H9 (cell line): Measurements from ENCODE around the gene ST3GAL5. TPM values are rescaled to one million over a fixed set of nuclear protein-coding genes. Genes with fewer than 3 reads are reported as not detected.

Experiments
- DNase-seq: peaks from one replicate; pipeline ENCODE4 v3.0.0-alpha.2; 2017
- H2AFZ ChIP-seq: one replicate; pipeline ENCODE4 v1.6.1; 2013; ENCODE audit warnings: mild to moderate bottlenecking, low read length, control low read depth, moderate library complexity
- H2AK5ac ChIP-seq: 2 replicates; pipeline ENCODE4 v1.6.1; 2013; ENCODE audit warnings: low read length, control low read depth, mixed read lengths; ENCODE audit not compliant: insufficient read length
- H2BK120ac ChIP-seq: one replicate; pipeline ENCODE4 v1.6.1; 2013; ENCODE audit warnings: low read depth, mild to moderate bottlenecking, low read length, control low read depth, inconsistent platforms; ENCODE audit not compliant: poor library complexity, severe bottlenecking
- H2BK12ac ChIP-seq: 2 replicates; pipeline ENCODE4 v1.6.1; 2013; ENCODE audit warnings: low read length, control low read depth, mixed read lengths, low read depth; ENCODE audit not compliant: insufficient read length
- H2BK15ac ChIP-seq: 2 replicates; pipeline ENCODE4 v1.6.1; 2013; ENCODE audit warnings: low read depth, low read length, control low read depth
- H2BK20ac ChIP-seq: one replicate; pipeline ENCODE4 v1.6.1; 2013; ENCODE audit warnings: low read depth, mild to moderate bottlenecking, low read length, control low read depth, inconsistent platforms; ENCODE audit not compliant: poor library complexity, severe bottlenecking
- H2BK5ac ChIP-seq: 2 replicates; pipeline ENCODE4 v1.6.1; 2013; ENCODE audit warnings: low read length, control low read depth, mixed read lengths; ENCODE audit not compliant: insufficient read length
- H3K14ac ChIP-seq: 2 replicates; pipeline ENCODE4 v1.6.1; 2013; ENCODE audit warnings: low read length, control low read depth; ENCODE audit not compliant: insufficient read depth
- H3K18ac ChIP-seq: 2 replicates; pipeline ENCODE4 v1.6.1; 2013; ENCODE audit warnings: low read depth, mild to moderate bottlenecking, mixed read lengths, low read length, control low read depth; ENCODE audit not compliant: insufficient read length
- H3K23ac ChIP-seq: 2 replicates; pipeline ENCODE4 v1.6.1; 2013; ENCODE audit warnings: low read length, control low read depth, mixed read lengths, low read depth; ENCODE audit not compliant: insufficient read length
- H3K23me2 ChIP-seq: 2 replicates; pipeline ENCODE4 v1.6.1; 2013; ENCODE audit warnings: low read depth, mild to moderate bottlenecking, mixed read lengths, low read length, control low read depth; ENCODE audit not compliant: insufficient read length, poor library complexity, severe bottlenecking
- H3K27ac ChIP-seq: 2 replicates; pipeline ENCODE4 v1.5.1; 2013; ENCODE audit warnings: low read length, control low read depth, mixed read lengths, low read depth; ENCODE audit not compliant: insufficient read length
- H3K27me3 ChIP-seq: 2 replicates; pipeline ENCODE4 v1.6.1; 2013; ENCODE audit warnings: low read length, control low read depth, inconsistent platforms; ENCODE audit not compliant: insufficient read depth
- H3K4ac ChIP-seq: 2 replicates; pipeline ENCODE4 v1.6.1; 2013; ENCODE audit warnings: low read depth, mild to moderate bottlenecking, control low read depth, inconsistent platforms, low read length, moderate library complexity
- H3K4me1 ChIP-seq: 2 replicates; pipeline ENCODE4 v1.6.1; 2013; ENCODE audit warnings: low read length, control low read depth, inconsistent platforms; ENCODE audit not compliant: insufficient read depth
- H3K4me2 ChIP-seq: 2 replicates; pipeline ENCODE4 v1.6.1; 2013; ENCODE audit warnings: low read length, control low read depth, mixed read lengths; ENCODE audit not compliant: insufficient read length, insufficient read depth
- H3K56ac ChIP-seq: 2 replicates; pipeline ENCODE4 v1.6.1; 2013; ENCODE audit warnings: low read depth, mild to moderate bottlenecking, mixed read lengths, low read length, control low read depth; ENCODE audit not compliant: insufficient read length
- H3K79me1 ChIP-seq: 2 replicates; pipeline ENCODE4 v1.6.1; 2013; ENCODE audit warnings: low read depth, mild to moderate bottlenecking, moderate library complexity, low read length, control low read depth, inconsistent platforms; ENCODE audit not compliant: insufficient read depth, poor library complexity, severe bottlenecking
- H3K79me2 ChIP-seq: 2 replicates; pipeline ENCODE4 v1.6.1; 2013; ENCODE audit warnings: low read length, control low read depth, inconsistent platforms; ENCODE audit not compliant: insufficient read depth
- H3K9ac ChIP-seq: 2 replicates; pipeline ENCODE4 v1.6.1; 2013; ENCODE audit warnings: low read length, control low read depth, mixed read lengths; ENCODE audit not compliant: insufficient read length; ENCODE audit errors: extremely low read depth
- H3K9me3 ChIP-seq: one replicate; pipeline ENCODE4 v1.6.1; 2013; ENCODE audit warnings: low read depth, low read length, inconsistent platforms; ENCODE audit not compliant: control insufficient read depth
- H3T11ph ChIP-seq: one replicate; pipeline ENCODE4 v1.6.1; 2013; ENCODE audit warnings: mild to moderate bottlenecking, low read length, control low read depth, inconsistent platforms
- H4K20me1 ChIP-seq: one replicate; pipeline ENCODE4 v1.6.1; 2013; ENCODE audit not compliant: control insufficient read depth, insufficient read length, insufficient read depth
- H4K5ac ChIP-seq: 2 replicates; pipeline ENCODE4 v1.6.1; 2013; ENCODE audit warnings: low read depth, mild to moderate bottlenecking, mixed read lengths, low read length, control low read depth; ENCODE audit not compliant: insufficient read length
- H4K8ac ChIP-seq: replicated peaks from 2 replicates; pipeline ENCODE4 v1.6.1; 2013; ENCODE audit warnings: low read length, control low read depth, mixed read lengths, low read depth; ENCODE audit not compliant: insufficient read length
- H4K91ac ChIP-seq: 2 replicates; pipeline ENCODE4 v1.6.1; 2013; ENCODE audit warnings: low read depth, mild to moderate bottlenecking, moderate library complexity, mixed read lengths, low read length, control low read depth; ENCODE audit not compliant: insufficient read length
- H3K27ac Mint-ChIP-seq, 3 experiments: 2 replicates in 2 of 3; 3 replicates in 1 of 3; pipeline ENCODE4 v1.8.0; 2020 to 2021; ENCODE audit warnings: mixed read lengths in 3 of 3, mild to moderate bottlenecking in 1 of 3, moderate library complexity in 1 of 3
- H3K27me3 Mint-ChIP-seq: 2 replicates; pipeline ENCODE4 v1.8.0; 2021; ENCODE audit warnings: low read depth, mild to moderate bottlenecking, moderate library complexity, mixed read lengths
- H3K36me3 Mint-ChIP-seq, 3 experiments: 2 replicates in 2 of 3; 3 replicates in 1 of 3; pipeline ENCODE4 v1.8.0; 2020 to 2021; ENCODE audit warnings: low read depth in 3 of 3, mixed read lengths in 3 of 3; ENCODE audit not compliant: insufficient read depth in 1 of 3
- H3K4me1 Mint-ChIP-seq, 2 experiments: 2 replicates each; pipeline ENCODE4 v1.8.0; 2020; ENCODE audit warnings: mixed read lengths in 2 of 2
- H3K4me3 Mint-ChIP-seq, 2 experiments: 2 replicates in 1 of 2; 3 replicates in 1 of 2; pipeline ENCODE4 v1.8.0; 2020 to 2021; ENCODE audit warnings: mild to moderate bottlenecking in 2 of 2, mixed read lengths in 2 of 2, moderate library complexity in 1 of 2
- H3K9me3 Mint-ChIP-seq, 2 experiments: 2 replicates in 1 of 2; 3 replicates in 1 of 2; pipeline ENCODE4 v1.8.0; 2020; ENCODE audit warnings: mild to moderate bottlenecking in 2 of 2, mixed read lengths in 2 of 2, moderate library complexity in 1 of 2
- WGBS: extraction: QIAGEN DNeasy Blood & Tissue Kit; methylation state at CpG from one replicate; pipeline ENCODE4 v1.1.7; 2013; ENCODE audit warnings: missing lambda C conversion rate, low lambda C conversion rate, mixed read lengths; ENCODE audit not compliant: insufficient read length; ENCODE audit errors: extremely low coverage; 5-methylcytosine and 5-hydroxymethylcytosine counted together
- total RNA-seq: library from RNA; stranded (reverse); gene quantifications from 2 replicates; pipeline ENCODE4 v1.2.1, GENCODE V29; 2021
- TF ChIP-seq, protein P1 (sequence below): fragments of 200-600 bp; sonication (generic); conservative IDR thresholded peaks from 3 replicates; pipeline ENCODE4 v1.8.0; 2021; ENCODE audit warnings: antibody characterized with exemption, mild to moderate bottlenecking

Gene ST3GAL5
- total RNA-seq, 1 experiment from 2014 or later: 3.3 TPM

DNA sequence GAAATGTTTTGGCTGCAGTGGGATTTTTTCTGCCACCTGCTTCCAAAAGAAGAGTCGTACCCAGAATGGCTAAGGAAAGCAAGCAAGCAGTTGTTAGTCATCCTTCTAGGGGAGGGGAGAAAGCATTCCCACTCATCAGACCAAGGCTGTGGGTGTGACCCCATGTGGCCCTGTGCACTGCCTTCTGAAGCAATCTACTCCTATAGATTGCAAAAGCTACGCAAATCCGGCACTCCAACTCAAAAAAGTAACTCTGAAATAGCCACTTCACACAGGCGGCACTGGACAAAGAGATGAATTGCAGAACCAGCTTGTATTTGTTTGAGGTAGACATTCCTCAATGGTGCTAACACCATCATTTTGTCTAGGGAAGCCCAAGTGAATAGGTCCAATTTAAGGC is 44.3 kb downstream of the ST3GAL5 start:
- TF ChIP-seq, protein P1, sequence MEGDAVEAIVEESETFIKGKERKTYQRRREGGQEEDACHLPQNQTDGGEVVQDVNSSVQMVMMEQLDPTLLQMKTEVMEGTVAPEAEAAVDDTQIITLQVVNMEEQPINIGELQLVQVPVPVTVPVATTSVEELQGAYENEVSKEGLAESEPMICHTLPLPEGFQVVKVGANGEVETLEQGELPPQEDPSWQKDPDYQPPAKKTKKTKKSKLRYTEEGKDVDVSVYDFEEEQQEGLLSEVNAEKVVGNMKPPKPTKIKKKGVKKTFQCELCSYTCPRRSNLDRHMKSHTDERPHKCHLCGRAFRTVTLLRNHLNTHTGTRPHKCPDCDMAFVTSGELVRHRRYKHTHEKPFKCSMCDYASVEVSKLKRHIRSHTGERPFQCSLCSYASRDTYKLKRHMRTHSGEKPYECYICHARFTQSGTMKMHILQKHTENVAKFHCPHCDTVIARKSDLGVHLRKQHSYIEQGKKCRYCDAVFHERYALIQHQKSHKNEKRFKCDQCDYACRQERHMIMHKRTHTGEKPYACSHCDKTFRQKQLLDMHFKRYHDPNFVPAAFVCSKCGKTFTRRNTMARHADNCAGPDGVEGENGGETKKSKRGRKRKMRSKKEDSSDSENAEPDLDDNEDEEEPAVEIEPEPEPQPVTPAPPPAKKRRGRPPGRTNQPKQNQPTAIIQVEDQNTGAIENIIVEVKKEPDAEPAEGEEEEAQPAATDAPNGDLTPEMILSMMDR: no peak
- H4K20me1 ChIP-seq: no peaks in the 10 kb centered on the region
- H3K56ac ChIP-seq: no peak overlapping the region
- H3K79me1 ChIP-seq: no peaks in the 10 kb centered on the region
- no peak overlapping the region for H3K14ac ChIP-seq
- WGBS: no CpG with 5 or more reads among the region's 4 CpGs
- Mint-ChIP-seq H3K4me1 (0 out of 4 replicates have a peak, but pooled peaks cover 0 to 2% of the 10 kb centered on the region in 2 experiments), H3K9me3 (peaks cover 0 to 3% of the 10 kb centered on the region in 2 experiments; a peak in 2 of 5 replicates), H3K36me3 (peaks cover 0 to 4% (median 1%) of the 10 kb centered on the region in 3 experiments; a peak in 2 of 7 replicates), H3K27ac (no peak overlapping the region), H3K4me3 (no peak overlapping the region), H3K27me3 (no peaks in the 10 kb centered on the region)
- H4K8ac ChIP-seq: no peak overlapping the region
- no peaks in the 10 kb centered on the region for H3K9me3 ChIP-seq
- no peaks in the 10 kb centered on the region for H3K23me2 ChIP-seq
- no peak overlapping the region for H4K5ac ChIP-seq
- DNase-seq: no peak
- H3K4me2 ChIP-seq: no peak overlapping the region
- no peaks in the 10 kb centered on the region; the same call in 1 of the 2 replicates for H3K4me1 ChIP-seq
- H2AK5ac ChIP-seq: no peak overlapping the region
- no peak overlapping the region for H3K23ac ChIP-seq
- no peak overlapping the region for H2BK20ac ChIP-seq
- no peak overlapping the region for H3K4ac ChIP-seq
- no peaks in the 10 kb centered on the region for H3K27me3 ChIP-seq
- H2BK12ac ChIP-seq: no peak overlapping the region
- no peak overlapping the region for H3K9ac ChIP-seq
- H2AFZ ChIP-seq: no peak overlapping the region
- H2BK15ac ChIP-seq: no peak overlapping the region
- H3K79me2 ChIP-seq: no peaks in the 10 kb centered on the region; the same call in 1 of the 2 replicates
- no peak overlapping the region for H2BK5ac ChIP-seq
- no peak overlapping the region for H3K18ac ChIP-seq
- no peak overlapping the region for H3T11ph ChIP-seq
- no peak overlapping the region for H4K91ac ChIP-seq
- H2BK120ac ChIP-seq: no peak overlapping the region
- H3K27ac ChIP-seq: no peak overlapping the region
